ENCODE results near the gene FRZB.

- TF ChIP-seq POLR2A (IDR thresholded peaks at IDR 0.05), result no peak
- no peak for TF ChIP-seq CTCF (IDR thresholded peaks at IDR 0.05)
These were observed 34.5 kb downstream of the FRZB start for GRCh38 chr2:182831921-182832320.
